HEK293 (cell line): ENCODE data around the gene GYPC.

Experiments used
- CTCF ChIA-PET: fragments of 350-600 bp; formaldehyde crosslinking; extraction: SDS; loops from one replicate; lab custom pipeline; 2021; ENCODE audit warnings: antibody characterized with exemption; lab: Yijun Ruan, JAX
- POLR2A ChIA-PET: fragments of 300-600 bp; formaldehyde crosslinking; extraction: SDS; loops from one replicate; lab custom pipeline; 2020; ENCODE audit warnings: antibody characterized with exemption, inconsistent platforms; lab: Yijun Ruan, JAX
- H3K27ac ChIP-seq: fragments of 200-500 bp; sonication (Bioruptor generic); 2 replicates; pipeline ENCODE4 v1.5.1; 2014; ENCODE audit warnings: low read depth, low read length, control low read depth, inconsistent platforms; ENCODE audit errors: extremely low read depth
- H3K36me3 ChIP-seq, 2 experiments: fragments of 200-500 bp in 1 of 2; sonication (Bioruptor generic) in 1 of 2; 1 replicate in 1 of 2; 2 replicates in 1 of 2; pipeline ENCODE4 v1.5.1; 2014 to 2017; ENCODE audit warnings: inconsistent platforms in 2 of 2, low read length in 2 of 2; ENCODE audit not compliant: control insufficient read depth in 2 of 2, insufficient read depth in 1 of 2
- H3K4me1 ChIP-seq: fragments of 200-500 bp; sonication (Bioruptor generic); 2 replicates; pipeline ENCODE4 v1.5.1; 2014; ENCODE audit warnings: mild to moderate bottlenecking, low read length, inconsistent platforms; ENCODE audit not compliant: control insufficient read depth, insufficient read depth
- H3K4me3 ChIP-seq: 2 replicates; pipeline ENCODE4 v1.5.1; 2011; ENCODE audit warnings: low read depth, mild to moderate bottlenecking, control low read depth, low read length, moderate library complexity
- H3K9me3 ChIP-seq: fragments of 200-500 bp; sonication (Bioruptor generic); 2 replicates; pipeline ENCODE4 v1.5.1; 2014; ENCODE audit warnings: low read depth, low read length, inconsistent platforms; ENCODE audit not compliant: control insufficient read depth, insufficient read depth
- AEBP2 ChIP-seq: fragments of 450-650 bp; formaldehyde crosslinking; IDR thresholded peaks from 2 replicates; pipeline ENCODE4 v1.5.1; 2016; ENCODE audit warnings: missing biosample characterization, missing genetic modification characterization, borderline replicate concordance
- GLI2 ChIP-seq: fragments of 450-650 bp; formaldehyde crosslinking; IDR thresholded peaks from 2 replicates; pipeline ENCODE4; 2017; ENCODE audit warnings: missing biosample characterization, missing genetic modification characterization, low read depth, borderline replicate concordance
- REPIN1 ChIP-seq: fragments of 450-650 bp; formaldehyde crosslinking; IDR thresholded peaks from 2 replicates; pipeline ENCODE4 v1.5.1; 2017; ENCODE audit warnings: missing biosample characterization, missing genetic modification characterization, low read depth
- SETDB1 ChIP-seq: IDR thresholded peaks from one replicate; pipeline ENCODE4 v1.6.1; 2017; ENCODE audit warnings: mild to moderate bottlenecking, low read length, moderate library complexity, mixed read lengths; ENCODE audit not compliant: insufficient read length
- TCF7L2 ChIP-seq: IDR thresholded peaks from 2 replicates; pipeline ENCODE4 v1.6.1; 2011; ENCODE audit warnings: low read depth, mild to moderate bottlenecking, inconsistent platforms, low read length, moderate library complexity, borderline replicate concordance
- ZFP3 ChIP-seq: fragments of 450-650 bp; formaldehyde crosslinking; IDR thresholded peaks from 2 replicates; pipeline ENCODE4 v1.5.1; 2016; ENCODE audit warnings: low read depth, missing biosample characterization, missing genetic modification characterization
- ZNF10 ChIP-seq: fragments of 450-650 bp; formaldehyde crosslinking; IDR thresholded peaks from 2 replicates; pipeline ENCODE4 v1.5.1; 2017; ENCODE audit warnings: missing biosample characterization, missing genetic modification characterization
- ZNF114 ChIP-seq: fragments of 450-650 bp; formaldehyde crosslinking; IDR thresholded peaks from 2 replicates; pipeline ENCODE4 v1.5.0; 2017; ENCODE audit warnings: missing biosample characterization, missing genetic modification characterization
- ZNF133 ChIP-seq: fragments of 450-650 bp; formaldehyde crosslinking; IDR thresholded peaks from 2 replicates; pipeline ENCODE4 v1.5.1; 2016; ENCODE audit warnings: missing biosample characterization, missing genetic modification characterization
- ZNF23 ChIP-seq: fragments of 450-650 bp; formaldehyde crosslinking; IDR thresholded peaks from 2 replicates; pipeline ENCODE4 v1.5.1; 2016; ENCODE audit warnings: missing biosample characterization, missing genetic modification characterization, borderline replicate concordance
- ZNF274 ChIP-seq, 2 experiments: fragments of 200-500 bp in 1 of 2; fragments of 450-650 bp in 1 of 2; sonication (Bioruptor generic) in 1 of 2; formaldehyde crosslinking in 1 of 2; IDR thresholded peaks; 2 replicates each; pipeline versions ENCODE4 v1.5.1 to v1.6.1; 2014 to 2016; ENCODE audit warnings: borderline replicate concordance in 1 of 2, inconsistent platforms in 1 of 2, low read length in 1 of 2, missing biosample characterization in 1 of 2, missing genetic modification characterization in 1 of 2
- ZNF366 ChIP-seq: fragments of 450-650 bp; formaldehyde crosslinking; conservative IDR thresholded peaks from 2 replicates; pipeline ENCODE4 v1.5.1; 2016; ENCODE audit warnings: missing biosample characterization, missing genetic modification characterization
- ZNF37A ChIP-seq: fragments of 450-650 bp; IDR thresholded peaks from 2 replicates; pipeline ENCODE4 v1.5.1; 2018; ENCODE audit warnings: missing biosample characterization, missing genetic modification characterization
- ZNF600 ChIP-seq: fragments of 450-650 bp; formaldehyde crosslinking; IDR thresholded peaks from 2 replicates; pipeline ENCODE4 v1.5.1; 2016; ENCODE audit warnings: missing biosample characterization, missing genetic modification characterization
- ZNF677 ChIP-seq: fragments of 450-650 bp; IDR thresholded peaks from 2 replicates; pipeline ENCODE4 v1.5.0; 2018; ENCODE audit warnings: missing biosample characterization, mild to moderate bottlenecking, missing genetic modification characterization, moderate library complexity
- ZNF701 ChIP-seq: fragments of 450-650 bp; formaldehyde crosslinking; IDR thresholded peaks from 2 replicates; pipeline ENCODE4 v1.5.1; 2016; ENCODE audit warnings: missing biosample characterization, missing genetic modification characterization
- ZSCAN23 ChIP-seq: fragments of 450-650 bp; formaldehyde crosslinking; IDR thresholded peaks from 2 replicates; pipeline ENCODE4 v1.5.1; 2016; ENCODE audit warnings: missing biosample characterization, missing genetic modification characterization
- TF ChIP-seq, protein P1 (sequence below): fragments of 450-650 bp; formaldehyde crosslinking; IDR thresholded peaks from 2 replicates; pipeline ENCODE4 v1.5.1; 2016; ENCODE audit warnings: missing biosample characterization, missing genetic modification characterization, borderline replicate concordance
- TF ChIP-seq, protein P2 (sequence below): fragments of 450-650 bp; formaldehyde crosslinking; IDR thresholded peaks from 2 replicates; pipeline ENCODE4 v1.5.1; 2016; ENCODE audit warnings: missing biosample characterization, missing genetic modification characterization

The GYPC gene

GRCh38 chr2:126620302-126620701 lies 35.7 kb upstream of the GYPC start:
- POLR2A ChIA-PET, result no interaction called here
- Histone ChIP-seq H3K9me3 (no peaks in the 10 kb centered on the region), H3K4me1 (no peaks in the 10 kb centered on the region), H3K27ac (no peak overlapping the region), H3K4me3 (no peak overlapping the region), H3K36me3 (no peaks in the 10 kb centered on the region)
- CTCF ChIA-PET, result interaction anchor here (0.5 kb wide), 1 partner anchor 13 kb away, joined by 3 read pairs; no protein-coding TSS in a partner anchor
- TF ChIP-seq ZNF701 (tag by site-specific recombination) (no peak), ZNF274 (IDR thresholded peaks at IDR 0.05; ENCODE audit: low read length) (no peak), ZNF274 (tag by site-specific recombination; IDR thresholded peaks at IDR 0.05; ENCODE audit: borderline replicate concordance) (no peak), ZNF677 (tag by site-specific recombination) (no peak), ZNF37A (tag by site-specific recombination) (no peak), ZNF114 (tag by site-specific recombination) (no peak), SETDB1 (no peak), ZNF600 (tag by site-specific recombination) (no peak), ZNF366 (no peak), ZNF10 (tag by site-specific recombination) (no peak), ZNF133 (no peak), REPIN1 (tag by site-specific recombination) (no peak), ZSCAN23 (tag by site-specific recombination) (no peak), TCF7L2 (no peak), AEBP2 (tag by site-specific recombination) (no peak), ZFP3 (tag by site-specific recombination) (no peak), ZNF23 (tag by site-specific recombination) (no peak), GLI2 (tag by site-specific recombination) (no peak)
- TF ChIP-seq, protein P1, sequence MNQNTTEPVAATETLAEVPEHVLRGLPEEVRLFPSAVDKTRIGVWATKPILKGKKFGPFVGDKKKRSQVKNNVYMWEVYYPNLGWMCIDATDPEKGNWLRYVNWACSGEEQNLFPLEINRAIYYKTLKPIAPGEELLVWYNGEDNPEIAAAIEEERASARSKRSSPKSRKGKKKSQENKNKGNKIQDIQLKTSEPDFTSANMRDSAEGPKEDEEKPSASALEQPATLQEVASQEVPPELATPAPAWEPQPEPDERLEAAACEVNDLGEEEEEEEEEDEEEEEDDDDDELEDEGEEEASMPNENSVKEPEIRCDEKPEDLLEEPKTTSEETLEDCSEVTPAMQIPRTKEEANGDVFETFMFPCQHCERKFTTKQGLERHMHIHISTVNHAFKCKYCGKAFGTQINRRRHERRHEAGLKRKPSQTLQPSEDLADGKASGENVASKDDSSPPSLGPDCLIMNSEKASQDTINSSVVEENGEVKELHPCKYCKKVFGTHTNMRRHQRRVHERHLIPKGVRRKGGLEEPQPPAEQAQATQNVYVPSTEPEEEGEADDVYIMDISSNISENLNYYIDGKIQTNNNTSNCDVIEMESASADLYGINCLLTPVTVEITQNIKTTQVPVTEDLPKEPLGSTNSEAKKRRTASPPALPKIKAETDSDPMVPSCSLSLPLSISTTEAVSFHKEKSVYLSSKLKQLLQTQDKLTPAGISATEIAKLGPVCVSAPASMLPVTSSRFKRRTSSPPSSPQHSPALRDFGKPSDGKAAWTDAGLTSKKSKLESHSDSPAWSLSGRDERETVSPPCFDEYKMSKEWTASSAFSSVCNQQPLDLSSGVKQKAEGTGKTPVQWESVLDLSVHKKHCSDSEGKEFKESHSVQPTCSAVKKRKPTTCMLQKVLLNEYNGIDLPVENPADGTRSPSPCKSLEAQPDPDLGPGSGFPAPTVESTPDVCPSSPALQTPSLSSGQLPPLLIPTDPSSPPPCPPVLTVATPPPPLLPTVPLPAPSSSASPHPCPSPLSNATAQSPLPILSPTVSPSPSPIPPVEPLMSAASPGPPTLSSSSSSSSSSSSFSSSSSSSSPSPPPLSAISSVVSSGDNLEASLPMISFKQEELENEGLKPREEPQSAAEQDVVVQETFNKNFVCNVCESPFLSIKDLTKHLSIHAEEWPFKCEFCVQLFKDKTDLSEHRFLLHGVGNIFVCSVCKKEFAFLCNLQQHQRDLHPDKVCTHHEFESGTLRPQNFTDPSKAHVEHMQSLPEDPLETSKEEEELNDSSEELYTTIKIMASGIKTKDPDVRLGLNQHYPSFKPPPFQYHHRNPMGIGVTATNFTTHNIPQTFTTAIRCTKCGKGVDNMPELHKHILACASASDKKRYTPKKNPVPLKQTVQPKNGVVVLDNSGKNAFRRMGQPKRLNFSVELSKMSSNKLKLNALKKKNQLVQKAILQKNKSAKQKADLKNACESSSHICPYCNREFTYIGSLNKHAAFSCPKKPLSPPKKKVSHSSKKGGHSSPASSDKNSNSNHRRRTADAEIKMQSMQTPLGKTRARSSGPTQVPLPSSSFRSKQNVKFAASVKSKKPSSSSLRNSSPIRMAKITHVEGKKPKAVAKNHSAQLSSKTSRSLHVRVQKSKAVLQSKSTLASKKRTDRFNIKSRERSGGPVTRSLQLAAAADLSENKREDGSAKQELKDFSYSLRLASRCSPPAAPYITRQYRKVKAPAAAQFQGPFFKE (tag by site-specific recombination), result no peak
- TF ChIP-seq, protein P2, sequence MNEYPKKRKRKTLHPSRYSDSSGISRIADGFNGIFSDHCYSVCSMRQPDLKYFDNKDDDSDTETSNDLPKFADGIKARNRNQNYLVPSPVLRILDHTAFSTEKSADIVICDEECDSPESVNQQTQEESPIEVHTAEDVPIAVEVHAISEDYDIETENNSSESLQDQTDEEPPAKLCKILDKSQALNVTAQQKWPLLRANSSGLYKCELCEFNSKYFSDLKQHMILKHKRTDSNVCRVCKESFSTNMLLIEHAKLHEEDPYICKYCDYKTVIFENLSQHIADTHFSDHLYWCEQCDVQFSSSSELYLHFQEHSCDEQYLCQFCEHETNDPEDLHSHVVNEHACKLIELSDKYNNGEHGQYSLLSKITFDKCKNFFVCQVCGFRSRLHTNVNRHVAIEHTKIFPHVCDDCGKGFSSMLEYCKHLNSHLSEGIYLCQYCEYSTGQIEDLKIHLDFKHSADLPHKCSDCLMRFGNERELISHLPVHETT (tag by site-specific recombination), result no peak
